HG03342 (cell line): ENCODE data around the gene TDRD12.
"Not testable (repeated sequence)": the region's sequence is repeated elsewhere in the genome, so short reads cannot be mapped to it uniquely, and the experiment has no call there.

Experiments
- ATAC-seq: cut with Tn5 transposase; IDR thresholded peaks from one replicate; pipeline ENCODE4 v1.9.1; 2021; ENCODE audit warnings: mild to moderate bottlenecking, moderate library complexity; ENCODE audit not compliant: unreplicated experiment

TDRD12 gene

DNA sequence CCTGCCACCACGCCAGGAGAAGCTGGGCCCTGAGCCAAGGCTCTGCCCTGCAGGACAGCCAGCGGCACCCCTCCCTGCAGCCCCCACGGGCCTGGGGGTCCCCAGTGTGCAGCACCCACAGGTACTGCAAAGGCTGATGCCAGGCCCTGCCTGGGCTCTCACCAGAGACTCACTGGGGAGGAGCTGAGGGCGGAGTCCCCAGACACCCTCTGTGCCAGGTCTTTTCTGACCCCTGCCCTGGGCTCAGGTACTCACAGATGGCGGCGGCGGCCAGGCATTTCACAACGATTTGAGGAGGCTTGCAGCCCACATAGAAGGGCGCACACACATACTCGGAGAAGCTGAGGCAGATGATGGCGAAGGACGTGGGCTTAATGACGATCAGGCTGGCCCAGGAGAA is 144.3 kb downstream of the TDRD12 start:
- ATAC-seq, result no peak

DNA sequence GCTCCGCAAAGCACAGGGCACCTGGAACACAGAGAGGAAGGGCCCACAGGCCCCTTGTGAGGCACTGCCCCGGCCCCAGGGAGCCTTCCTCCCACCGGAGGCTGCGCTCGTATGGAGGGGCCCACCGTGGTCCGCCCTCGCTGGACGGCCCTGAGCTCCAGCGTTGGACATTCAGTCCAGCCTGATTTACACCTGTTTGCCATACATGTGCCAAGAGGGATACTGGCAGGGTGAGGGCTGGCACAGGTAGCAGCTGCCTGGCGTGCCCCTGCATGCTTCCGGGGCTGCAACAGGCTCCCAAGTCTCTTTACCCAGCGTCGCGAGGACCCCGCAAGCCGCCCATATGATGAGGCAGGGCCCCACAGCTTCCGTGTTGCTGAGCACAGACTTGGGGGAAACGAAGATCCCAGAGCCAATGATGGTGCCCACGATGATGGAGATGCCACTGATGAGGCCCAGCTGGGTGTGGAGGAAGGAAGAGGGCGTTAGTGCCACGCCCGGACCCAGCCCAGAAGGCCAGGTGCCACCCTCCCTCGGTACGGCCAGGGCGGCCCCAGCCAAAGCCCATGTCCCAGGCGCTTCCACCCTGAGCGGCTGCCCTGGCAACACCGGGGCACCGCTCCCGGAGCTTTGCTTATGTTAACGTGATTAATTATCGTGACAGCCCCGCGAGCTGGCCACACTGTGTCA is 144.9 kb downstream of the TDRD12 start:
- no peak for ATAC-seq

DNA sequence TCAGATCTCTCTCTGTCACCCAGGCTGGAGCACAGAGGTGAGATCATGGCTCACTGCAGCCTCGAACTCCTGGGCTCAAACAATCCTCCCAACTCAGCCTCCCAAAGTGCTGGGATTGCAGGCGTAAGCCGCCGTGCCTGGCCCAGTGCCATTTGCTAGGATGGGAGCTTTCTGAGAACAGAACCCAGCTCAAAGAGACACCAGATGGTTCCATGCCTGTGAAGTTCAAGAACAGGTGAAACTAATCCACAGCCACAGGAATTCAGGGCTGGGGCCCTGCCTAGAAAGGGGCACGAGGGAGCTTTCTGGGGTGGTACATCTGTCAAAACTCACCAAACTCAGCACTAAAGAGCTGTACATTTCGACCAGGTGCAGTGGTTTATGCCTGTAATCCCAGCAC is 145.8 kb downstream of the TDRD12 start:
- ATAC-seq, result no peak

DNA sequence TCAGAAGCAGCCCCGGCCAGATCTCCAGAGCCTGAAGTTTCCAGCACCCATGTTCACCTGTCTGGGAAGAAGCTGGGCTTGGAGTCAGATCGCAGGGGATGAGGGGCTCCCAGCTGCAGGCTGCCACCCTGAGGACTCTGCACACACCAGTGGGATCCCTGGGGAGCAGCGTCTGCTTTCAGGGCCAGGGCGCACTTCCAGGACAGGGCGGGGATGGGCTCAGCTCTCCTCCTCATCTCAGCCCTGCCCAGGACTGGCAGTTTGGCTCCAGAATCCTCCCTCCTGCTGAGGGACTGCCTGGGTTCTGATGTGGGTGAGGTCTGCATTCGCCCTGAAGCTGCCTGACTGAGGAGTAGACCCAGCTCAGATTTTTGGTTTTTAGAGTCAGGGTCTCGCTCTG is 146.5 kb downstream of the TDRD12 start:
- ATAC-seq, result no peak

DNA sequence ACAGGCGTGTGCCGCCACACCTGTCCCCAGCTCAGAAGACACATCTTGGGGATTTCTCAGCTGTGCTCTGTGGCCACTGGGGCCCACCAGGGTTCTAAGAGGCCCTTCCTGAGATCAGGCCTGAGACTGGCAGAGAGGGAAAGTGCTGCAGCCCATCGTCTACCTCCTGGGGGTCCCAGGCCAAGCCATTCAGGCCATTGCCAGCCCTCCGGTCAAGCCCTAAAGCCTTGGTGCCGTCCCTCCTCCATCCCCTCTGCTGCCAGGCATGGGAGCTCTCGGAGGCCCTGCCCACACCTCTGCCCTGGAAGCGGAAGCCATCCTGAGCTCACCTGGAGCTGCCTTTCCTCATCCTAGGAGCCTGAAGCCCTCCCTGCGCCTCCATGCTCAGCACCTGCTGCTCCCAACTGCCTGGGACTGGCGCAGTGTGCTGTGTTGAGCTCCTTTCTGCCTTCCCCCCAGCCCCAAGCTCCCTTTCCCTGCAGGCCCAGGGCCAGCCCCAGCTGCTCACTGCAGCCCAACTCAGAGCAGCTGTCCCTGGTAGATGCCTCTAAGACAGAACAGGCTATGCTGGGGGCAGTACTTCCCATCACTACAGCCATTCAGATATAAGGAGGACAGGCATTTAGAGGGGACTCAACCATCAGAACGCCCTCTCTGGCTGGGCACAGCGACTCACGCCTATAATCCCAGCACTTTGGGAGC is 147.1 kb downstream of the TDRD12 start:
- ATAC-seq, result no peak

DNA sequence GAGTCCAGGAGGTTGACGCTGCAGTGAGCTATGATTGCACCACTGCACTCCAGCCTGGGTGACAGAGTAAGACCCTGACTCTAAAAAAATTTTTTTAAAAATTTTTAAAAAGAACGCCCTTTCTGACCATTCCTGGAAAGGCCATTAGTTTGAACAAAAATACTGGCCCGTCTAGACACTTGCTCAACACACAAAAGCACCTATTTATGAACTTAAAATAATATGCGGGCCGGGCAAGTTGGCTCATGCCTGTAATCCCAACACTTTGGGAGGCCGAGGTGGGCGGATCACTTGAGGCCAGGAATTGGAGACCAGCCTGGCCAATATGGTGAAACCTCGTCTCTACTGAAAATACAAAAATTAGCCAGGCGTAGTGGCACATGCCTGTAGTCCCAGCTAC is 147.9 kb downstream of the TDRD12 start:
- not testable (repeated sequence) for ATAC-seq

DNA sequence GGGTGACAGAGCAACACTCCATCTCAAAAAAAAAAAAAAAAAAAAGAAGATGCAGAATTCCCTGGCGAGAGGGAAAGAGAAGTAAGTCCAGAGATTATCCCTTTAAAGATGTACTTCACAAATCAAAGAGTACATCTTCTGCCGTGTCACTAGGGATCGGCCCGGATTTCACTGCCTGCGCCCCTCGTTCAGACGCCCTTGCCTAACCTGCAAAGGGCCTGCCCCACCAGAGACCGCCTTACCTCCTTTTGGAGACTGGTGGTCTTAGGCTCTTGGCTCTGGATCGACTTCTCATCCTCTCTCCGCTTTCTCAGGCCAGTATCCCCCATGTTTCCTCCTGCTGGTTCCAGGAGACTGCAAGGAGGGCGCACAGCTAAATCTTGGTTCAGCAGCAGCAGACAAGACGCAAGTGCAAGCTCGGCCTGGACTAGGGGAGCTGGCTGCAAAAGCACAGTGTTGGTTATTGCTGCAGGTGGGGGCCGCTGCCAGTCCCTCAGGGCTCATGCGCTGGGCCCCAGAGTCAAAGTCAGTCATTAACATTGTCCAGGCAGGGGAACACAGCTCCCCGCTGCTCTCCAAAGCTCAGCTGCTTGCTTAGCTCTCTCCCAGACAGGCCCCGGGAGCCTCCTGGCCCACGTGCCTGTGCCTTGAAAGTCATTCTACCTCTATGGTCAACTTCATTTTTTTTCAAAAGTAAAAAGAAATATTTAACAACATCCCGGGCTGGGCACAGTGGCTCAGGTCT is 148.8 kb downstream of the TDRD12 start:
- no peak for ATAC-seq

DNA sequence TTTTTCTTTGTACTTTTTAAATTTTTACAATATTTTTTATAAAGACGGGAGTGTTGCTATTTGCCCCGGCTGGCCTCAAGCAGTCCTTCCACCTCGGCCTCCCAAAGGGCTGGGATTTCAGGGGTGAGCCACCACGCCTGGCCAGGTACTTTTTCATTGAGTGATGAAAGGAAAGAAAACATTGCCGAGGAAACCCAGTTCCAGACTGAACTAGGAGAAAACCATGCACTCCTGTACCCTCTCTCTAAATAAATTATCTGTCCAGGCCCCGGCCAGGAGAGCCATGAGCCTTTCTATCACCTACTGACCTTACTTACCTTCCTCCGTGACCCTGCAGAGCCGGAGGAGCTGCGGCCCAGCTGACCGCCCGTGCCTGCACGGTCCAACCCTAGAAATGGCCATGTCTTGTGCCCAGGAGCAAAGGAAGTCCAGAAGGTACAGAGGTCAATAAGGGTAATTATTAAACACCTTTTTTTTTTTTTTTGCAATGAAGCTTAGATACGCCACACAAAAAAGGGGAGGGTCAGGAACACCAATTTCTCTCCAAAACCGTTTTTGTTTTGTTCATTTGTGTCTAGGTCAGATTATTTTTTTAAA is 149.9 kb downstream of the TDRD12 start, which contains the start of gene SLC7A9:
TSS of gene SLC7A9 (minus strand) at position 399 of the 597 bp plus-strand sequence. CDS start 1,233 bp downstream, outside the sequence.
- no peak for ATAC-seq

DNA sequence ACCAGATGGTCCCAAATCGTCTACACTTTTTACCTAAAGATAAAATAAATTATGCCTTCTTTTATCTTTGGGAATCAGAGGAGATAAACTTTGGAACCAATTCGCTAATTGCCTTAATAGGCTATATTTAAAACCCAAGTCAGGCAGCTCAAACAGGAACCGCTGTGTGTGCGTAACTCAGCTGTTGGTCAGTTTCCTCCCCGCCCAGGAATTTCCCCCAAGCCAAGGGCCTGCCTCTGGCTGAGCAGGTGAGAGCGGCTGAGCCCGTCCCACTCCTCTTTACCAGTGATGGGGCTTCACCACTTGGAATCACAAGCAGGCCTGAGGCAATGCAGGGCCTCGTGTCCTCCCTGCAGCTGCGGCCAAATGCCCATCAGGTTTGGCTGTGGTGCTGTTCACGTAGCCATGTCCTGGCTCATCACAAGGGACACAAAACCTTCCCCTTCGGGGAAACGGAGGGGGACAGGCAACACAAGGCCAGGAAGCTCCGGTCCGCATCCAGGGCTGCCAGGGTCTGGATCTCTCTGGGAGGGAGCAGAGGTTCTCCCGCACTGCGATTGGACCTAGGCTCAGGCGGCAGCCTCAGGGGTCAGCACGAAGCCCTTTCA is 150.5 kb downstream of the TDRD12 start:
- no peak for ATAC-seq

DNA sequence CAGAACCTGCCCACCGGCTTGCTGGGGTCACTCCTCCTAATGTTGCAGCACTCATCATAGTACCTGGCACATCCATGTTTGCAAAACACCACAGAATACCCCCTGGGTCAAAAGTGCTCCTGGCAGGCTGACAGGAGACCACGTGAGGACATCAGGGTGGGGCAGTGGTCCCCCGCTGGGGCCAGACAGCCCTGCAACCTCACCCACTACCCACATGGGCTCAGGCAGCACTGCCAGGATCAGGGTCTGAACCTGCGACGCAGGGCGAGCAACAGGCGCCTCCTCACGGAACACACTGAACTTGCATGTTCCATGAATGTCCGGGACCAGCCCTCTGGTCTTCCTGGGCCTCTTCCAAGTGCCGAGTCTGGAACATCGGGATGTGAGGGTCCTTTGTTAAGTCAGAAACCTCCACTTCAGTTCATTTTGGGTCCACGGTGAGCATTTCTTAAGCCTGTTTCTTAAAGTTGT is 151.4 kb downstream of the TDRD12 start:
- ATAC-seq, result no peak

DNA sequence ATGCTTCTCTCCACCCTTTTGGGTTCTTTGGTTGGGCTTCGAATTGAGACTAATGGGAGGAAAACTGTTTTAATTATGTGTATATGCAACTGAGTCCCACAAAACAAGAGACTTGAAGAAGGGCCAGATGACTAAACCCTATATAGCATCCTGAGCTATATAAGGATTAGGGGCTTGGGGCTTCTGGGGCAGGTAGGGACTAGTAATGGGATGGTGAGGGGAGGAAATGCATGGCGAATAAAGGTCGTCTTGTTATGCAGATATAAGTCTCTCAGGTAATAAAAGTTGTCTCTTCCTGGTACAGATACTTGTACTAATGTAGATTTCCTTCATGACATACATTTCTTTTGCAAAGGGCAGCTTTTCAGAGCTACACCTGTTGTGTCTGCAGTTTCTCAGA is 152.8 kb downstream of the TDRD12 start:
- ATAC-seq, result no peak

DNA sequence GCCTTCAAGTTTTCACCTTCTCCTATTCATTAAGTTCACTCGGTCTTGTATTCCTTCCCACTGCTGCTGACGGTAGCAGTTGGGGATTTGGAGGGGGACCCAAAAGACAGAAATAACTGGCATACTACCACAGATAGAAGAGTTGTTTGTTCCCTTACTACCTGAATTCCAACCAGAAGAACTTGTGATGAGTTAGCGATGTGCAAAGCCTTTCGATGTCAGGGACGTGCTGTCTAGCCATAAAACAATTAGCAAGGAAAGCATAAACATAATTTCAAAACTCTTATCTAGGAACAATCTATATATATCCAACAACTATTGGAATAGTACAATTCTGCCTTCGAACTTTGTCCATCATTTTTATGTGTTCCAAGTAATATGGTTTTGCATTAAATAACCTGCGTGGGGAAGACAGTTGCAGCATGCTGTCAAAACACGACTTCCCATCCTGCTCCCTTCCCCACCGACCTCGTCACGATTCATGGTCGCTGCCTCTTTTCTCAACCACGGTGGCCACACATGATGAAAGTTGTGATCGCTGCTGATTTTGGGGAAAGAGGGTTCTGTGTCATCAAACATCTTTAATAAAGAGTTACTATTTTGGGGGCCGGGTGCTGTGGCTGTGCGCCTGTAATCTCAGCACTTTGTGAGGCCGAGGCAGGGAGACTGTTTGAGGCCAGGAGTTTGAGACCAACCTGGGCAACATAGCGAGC is 153.8 kb downstream of the TDRD12 start:
- no peak for ATAC-seq

DNA sequence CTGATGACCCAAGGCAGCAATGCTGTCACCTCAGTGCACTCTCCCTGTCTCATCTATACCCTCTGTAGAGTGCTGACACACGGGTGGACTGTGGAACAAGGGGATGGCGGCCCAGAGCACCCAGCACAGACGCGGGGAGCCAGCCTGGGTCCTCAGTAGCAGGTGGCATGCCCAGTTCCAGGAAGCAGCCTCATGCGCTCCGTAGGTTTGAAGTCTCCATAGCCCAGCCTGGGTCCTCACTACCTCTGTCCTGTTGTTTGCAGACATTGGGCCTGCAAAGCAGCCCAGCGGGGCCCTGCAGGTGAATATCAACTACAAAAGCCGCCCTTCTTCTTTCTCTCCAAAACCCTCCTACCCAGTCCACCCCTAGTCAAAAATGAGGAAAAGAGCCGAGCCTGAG is 155.0 kb downstream of the TDRD12 start:
- ATAC-seq, result no peak

DNA sequence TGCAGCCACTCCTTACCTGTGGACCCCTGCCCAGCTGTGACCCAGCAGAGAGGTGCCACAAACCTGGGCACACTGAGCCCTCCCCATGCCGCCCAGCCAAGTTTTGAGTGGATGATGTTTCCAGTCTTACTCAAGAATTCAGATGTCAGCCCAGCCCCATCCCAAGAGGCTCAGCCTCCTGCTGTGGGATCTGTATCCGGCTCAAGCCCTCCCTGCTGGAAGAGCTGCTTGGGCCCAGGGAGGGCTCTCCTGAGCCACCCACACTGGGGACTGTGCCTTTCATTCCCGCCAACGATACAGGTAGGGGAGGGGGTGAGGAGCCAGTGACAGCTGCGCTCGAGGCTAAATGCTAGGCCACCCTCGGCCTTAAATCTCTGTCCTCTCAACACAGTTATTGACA is 155.9 kb downstream of the TDRD12 start:
- no peak for ATAC-seq

DNA sequence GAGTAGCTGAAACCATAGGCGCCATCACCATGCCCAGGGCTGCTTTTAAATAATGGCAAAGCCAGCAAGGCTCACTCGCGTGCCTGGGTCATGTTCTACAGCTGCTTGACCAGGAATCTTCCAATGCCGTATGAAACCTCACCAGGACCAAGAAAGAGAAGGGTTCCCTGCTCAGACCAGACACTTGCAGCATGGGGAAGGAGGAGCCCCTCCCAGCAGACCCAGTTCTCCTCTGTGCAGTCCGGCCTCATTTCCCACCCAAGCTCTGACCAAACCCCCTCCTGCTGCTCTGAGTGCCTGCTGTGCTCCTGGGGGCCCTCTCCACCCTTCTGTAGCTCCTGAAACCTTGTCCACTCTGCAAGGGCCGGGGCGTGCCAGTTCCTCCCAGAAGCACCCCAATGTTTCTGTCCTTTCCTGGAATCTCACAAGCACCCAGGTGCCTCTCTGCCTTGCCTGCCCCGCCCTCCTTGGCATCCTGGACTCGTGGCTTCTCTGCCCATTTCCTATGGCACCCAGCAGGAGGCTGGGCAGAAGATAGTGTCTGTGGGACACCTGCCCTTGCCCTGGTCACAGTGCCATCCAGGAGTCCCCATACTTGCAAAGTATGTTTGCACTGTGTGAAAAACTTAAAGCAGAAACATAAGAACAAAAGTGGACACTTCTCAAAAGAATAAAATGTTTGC is 156.8 kb downstream of the TDRD12 start:
- ATAC-seq, result no peak

DNA sequence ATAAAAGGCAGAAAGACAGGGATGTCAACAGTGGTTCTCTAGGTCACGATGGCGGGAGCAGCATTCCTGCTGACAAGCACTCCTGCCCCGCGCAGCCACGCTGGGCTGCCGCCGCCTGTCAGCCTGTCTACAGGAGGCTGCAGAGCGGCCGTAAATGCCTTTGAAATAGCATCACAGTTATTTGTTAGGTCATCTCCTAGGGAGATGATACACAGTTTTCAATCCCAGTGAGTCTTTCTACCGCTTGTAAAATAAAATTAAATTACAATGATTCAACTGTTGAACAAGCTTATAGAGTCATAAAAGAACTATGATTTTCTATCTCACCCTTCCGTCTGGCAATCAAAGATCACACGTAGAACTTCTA is 157.3 kb downstream of the TDRD12 start:
- ATAC-seq, result no peak
